ENCODE measurements around the gene DVL1.
A peak's percentile ranks its signal among the peaks of the same experiment; 100 is the strongest.
"Not testable (repeated sequence)": the region's sequence is repeated elsewhere in the genome, so short reads cannot be mapped to it uniquely, and the experiment has no call there.

DVL1 gene

GRCh38 chr1:1349256-1350012, at the start of gene DVL1:
TSS of gene DVL1 (minus strand) at chr1:1349418. CDS start at chr1:1349065, 353 bp downstream.
- peak; percentile 79 for DNase-seq

GRCh38 chr1:1398677-1399186, 49.5 kb upstream of the DVL1 start:
- DNase-seq = no peak

GRCh38 chr1:1397839-1398523, 48.8 kb upstream of the DVL1 start:
- no peak for DNase-seq

GRCh38 chr1:1395166-1395565, 45.9 kb upstream of the DVL1 start:
- DNase-seq = no peak

DNA sequence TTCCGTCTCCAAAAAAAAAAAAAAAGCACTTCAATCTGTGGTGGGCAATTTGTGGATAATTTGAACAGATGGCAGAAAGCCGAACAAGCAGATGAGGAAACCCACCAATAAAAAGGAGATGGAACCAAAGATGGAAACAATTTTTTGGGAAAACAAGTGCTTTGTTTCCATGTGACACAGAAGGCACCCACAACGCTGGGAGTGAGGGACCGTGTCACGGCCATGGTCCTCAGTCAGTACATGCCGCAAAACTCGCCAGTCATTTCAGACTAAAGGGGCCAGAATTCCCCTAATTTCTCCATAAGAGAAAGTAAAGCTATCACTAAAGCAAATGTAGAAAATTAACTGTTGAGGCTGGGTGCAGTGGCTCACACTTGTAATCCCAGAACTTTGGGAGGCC, 44.9 kb upstream of the DVL1 start:
- no peak for DNase-seq

- DNase-seq = no peak
Measured at GRCh38 chr1:1393428-1393827, 44.2 kb upstream of the DVL1 start.

DNA sequence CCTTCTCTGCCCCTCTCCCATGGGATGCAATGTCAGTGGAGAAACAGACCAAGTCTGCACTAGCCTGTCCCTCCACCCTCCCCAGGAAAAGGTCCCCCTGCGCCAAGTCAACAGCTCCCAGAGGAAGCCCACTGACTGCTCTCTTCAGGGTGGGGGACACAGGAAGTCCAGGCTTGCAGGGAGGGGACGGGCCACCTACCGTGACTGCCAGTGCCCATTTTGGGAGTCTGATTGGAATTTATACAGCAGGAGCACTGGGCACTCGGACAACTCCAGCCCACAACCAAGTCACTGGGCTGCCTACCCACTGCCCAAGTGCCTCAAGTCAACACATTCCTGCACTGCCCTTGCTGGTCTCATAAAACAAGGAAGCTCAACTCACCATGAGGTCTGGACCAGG, 43.8 kb upstream of the DVL1 start:
- DNase-seq = no peak

DNA sequence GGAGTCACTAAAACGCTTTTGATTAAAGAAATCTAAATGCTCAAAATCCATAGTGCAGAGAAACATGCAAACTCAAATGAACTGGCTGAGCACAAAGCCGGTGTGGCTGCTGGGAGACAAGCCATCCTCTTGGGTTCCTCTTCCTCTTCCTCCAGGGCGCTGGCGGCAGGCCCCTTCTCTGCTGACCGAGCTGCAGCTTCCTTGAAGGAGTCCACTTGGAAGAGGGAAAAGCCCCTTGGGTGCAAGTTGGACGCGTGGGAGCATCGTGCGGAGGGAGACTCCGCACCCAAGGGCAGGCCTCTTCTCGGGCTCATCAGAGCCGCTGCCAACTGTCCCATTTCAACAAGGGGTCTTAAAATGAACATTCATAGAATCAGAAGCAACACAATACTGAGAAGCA, 42.0 kb upstream of the DVL1 start:
- no peak for DNase-seq

- DNase-seq = no peak
Measured at GRCh38 chr1:1390675-1391074, 41.5 kb upstream of the DVL1 start.

GRCh38 chr1:1388078-1388472, 38.9 kb upstream of the DVL1 start:
- no peak for DNase-seq

- no peak for DNase-seq
Measured at GRCh38 chr1:1387098-1388077, 38.2 kb upstream of the DVL1 start.

- DNase-seq = no peak
Measured at GRCh38 chr1:1385931-1386330, 36.7 kb upstream of the DVL1 start.

DNA sequence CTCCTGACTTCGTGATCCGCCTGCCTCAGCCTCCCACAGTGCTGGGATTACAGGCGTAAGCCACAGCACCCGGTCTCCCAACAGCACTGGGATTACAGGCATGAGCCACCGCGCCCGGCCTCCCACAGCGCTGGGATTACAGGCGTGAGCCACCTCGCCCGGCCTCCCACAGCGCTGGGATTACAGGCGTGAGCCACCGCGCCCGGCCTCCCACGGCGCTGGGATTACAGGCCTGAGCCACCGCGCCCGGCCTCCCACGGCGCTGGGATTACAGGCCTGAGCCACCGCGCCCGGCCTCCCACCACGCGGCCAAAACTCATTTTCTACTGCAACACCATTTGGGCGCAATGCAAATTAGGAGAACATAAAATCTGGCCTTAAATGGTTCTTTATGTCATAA, 36.1 kb upstream of the DVL1 start:
- DNase-seq = not testable (repeated sequence)

- DNase-seq = no peak
Measured at GRCh38 chr1:1381294-1381693, 32.1 kb upstream of the DVL1 start.

DNA sequence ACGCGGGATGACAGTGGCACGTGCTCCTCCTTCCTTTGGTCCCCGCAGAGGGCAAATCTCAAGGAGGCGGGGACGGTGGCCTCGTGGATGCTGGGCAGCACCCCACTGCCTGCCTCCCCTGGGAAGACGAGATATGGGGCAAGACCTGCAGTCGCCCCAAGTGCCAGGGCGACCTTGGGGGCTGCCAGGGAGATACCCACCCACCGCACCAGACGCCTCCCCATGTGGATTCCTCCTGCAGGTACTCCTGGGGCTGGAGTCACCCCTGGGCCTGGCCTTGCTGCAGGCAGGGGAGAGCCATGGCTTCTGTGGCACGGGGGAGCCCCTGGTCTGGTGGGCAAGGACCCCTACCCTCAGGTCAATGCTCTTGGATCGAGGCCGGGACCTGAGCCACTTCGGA, 31.6 kb upstream of the DVL1 start:
- no peak for DNase-seq

- no peak for DNase-seq
Measured at GRCh38 chr1:1377540-1378205, 28.5 kb upstream of the DVL1 start.

DNA sequence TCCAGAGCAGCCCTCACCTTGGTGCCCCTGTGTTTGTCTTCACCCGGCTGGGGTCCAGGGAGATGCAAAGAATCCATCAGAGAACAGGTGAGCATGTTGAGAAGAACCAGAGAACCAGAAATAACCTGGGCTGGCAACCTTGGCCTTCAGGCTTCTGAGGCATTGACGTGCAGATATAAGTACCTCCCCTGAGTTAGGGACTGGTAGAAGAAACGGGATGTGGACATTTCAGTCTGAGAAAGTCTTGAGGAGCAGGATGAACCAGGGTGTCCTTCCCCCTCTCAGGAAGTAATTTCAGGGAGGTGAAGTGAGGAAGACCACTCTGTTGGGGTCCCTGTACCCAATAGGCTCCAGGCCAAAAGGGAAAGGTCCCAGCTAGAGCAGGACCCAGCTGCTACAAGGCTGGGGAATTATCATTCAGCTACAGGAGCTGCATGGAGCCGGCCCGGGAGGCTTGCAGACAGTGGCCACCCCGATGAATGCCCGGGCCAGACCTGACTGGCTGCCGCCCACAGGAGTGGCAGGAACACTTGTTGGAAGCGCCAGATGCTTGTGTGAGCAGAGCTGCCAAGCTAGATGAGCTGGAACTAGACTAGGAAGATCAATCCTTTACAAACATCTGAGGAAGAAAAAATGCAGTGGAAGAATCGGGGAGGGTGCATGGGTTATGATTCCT, 27.5 kb upstream of the DVL1 start:
- DNase-seq = no peak

- DNase-seq = peak; percentile 100
Measured at GRCh38 chr1:1374929-1375662, 25.9 kb upstream of the DVL1 start, which contains the start of gene AURKAIP1. TSS of gene AURKAIP1 (minus strand) at chr1:1375207. CDS start at chr1:1374756, 451 bp downstream.

DNA sequence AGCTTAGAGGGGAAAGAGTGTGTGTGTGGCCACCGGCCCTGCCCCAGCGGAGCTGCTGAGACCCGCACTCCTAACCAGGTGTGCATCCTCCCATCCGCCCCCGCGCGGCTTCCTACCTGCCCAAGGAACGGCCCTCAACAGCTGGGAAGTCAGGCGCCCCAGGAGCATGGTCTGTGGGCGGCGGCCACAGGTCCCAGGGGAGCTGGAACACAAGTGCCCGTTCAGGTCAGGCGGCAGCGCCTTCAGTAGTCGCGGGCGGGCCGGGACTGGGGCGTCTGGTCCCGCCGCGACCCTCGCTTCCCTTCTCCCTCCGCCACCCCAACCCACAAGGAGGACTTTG, 25.3 kb upstream of the DVL1 start:
- DNase-seq = no peak

DNA sequence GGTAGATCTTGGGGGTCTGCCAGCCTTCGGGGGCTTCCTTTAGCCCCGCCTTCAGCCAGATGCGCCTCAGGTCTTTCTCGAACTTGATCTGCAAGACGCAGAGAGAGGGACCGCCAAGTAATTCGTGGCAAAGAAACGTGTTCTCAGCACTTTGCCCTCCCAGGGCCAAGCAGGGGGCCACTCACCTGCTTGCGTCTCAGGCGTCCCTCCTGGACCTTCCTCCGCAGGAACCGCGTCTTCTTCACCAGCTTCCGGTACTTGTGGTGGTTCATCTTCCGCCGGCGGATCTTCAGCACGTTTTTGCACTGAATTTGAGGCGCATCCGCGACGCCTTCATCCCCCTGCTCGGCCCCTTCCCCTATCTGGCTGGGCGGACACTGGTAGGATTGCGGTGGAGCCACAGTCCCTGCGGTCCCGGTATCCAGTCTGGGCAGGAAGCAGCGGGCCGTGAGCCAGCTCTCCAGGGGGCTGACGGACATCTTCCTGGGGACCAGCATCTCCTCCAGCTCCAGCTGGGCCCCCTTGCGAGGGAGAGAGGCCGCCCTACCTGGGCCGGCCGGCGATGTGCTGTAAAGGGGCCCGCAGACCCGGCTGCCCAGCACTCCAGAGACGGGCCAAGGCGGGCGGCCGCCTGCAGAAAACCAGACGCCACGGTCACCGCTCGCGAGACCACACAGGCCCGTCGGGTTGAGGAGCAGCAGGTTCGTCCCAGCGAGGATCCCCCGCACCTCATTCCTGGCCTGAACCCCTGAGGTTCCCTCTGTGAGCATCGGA, 24.8 kb upstream of the DVL1 start:
- no peak for DNase-seq

Data from EL (cell line).